OCI-LY7 (cell line): ENCODE data around the gene DELE1. TPM values are rescaled to one million over a fixed set of nuclear protein-coding genes. Genes with fewer than 3 reads are reported as not detected.

Source experiments
- BruUV-seq: library from RNA; stranded (reverse); fragments of 400-500 nt; replicated peaks from 2 replicates; lab custom pipeline; 2021; lab: Mats Ljungman, UMichigan
- CTCF ChIA-PET: fragments of 300-600 bp; sonication (Branson Sonifier 250); formaldehyde crosslinking; loops from one replicate; lab custom pipeline; 2022; ENCODE audit warnings: antibody characterized with exemption; ENCODE audit not compliant: unreplicated experiment; lab: Charles Lee
- POLR2A ChIA-PET: fragments of 300-600 bp; sonication (Branson Sonifier 250); formaldehyde crosslinking; loops from one replicate; lab custom pipeline; 2022; ENCODE audit warnings: antibody characterized with exemption; lab: Charles Lee
- DNase-seq: peaks from one replicate; pipeline ENCODE4 v3.0.0-alpha.2; 2015; ENCODE audit warnings: low spot score
- H2AFZ ChIP-seq: fragments of 200-600 bp; sonication (generic), shearing (Covaris generic); 2 replicates; pipeline ENCODE4 v1.6.1; 2014; ENCODE audit warnings: mild to moderate bottlenecking, antibody characterized with exemption, low read length, moderate library complexity
- H3K27ac ChIP-seq: fragments of 200-600 bp; sonication (generic); 2 replicates; pipeline ENCODE4 v1.5.1; 2014; ENCODE audit warnings: mixed run types, low read depth, mild to moderate bottlenecking, moderate library complexity, low read length, inconsistent platforms; ENCODE audit not compliant: poor library complexity, severe bottlenecking
- H3K36me3 ChIP-seq: fragments of 200-600 bp; sonication (generic); 2 replicates; pipeline ENCODE4 v1.6.1; 2014; ENCODE audit warnings: mild to moderate bottlenecking, antibody characterized with exemption, low read length, moderate library complexity, mixed read lengths; ENCODE audit not compliant: insufficient read depth
- H3K4me1 ChIP-seq: fragments of 200-600 bp; sonication (generic); 2 replicates; pipeline ENCODE4 v1.5.1; 2014; ENCODE audit warnings: mild to moderate bottlenecking, low read length; ENCODE audit not compliant: insufficient read depth, poor library complexity, severe bottlenecking
- H3K4me2 ChIP-seq: fragments of 200-600 bp; sonication (generic); 2 replicates; pipeline ENCODE4 v1.6.1; 2014; ENCODE audit warnings: mild to moderate bottlenecking, low read length
- H3K4me3 ChIP-seq: fragments of 200-600 bp; sonication (generic); 2 replicates; pipeline ENCODE4 v1.5.1; 2014; ENCODE audit warnings: mild to moderate bottlenecking, low read depth, low read length; ENCODE audit not compliant: poor library complexity, severe bottlenecking
- H3K79me2 ChIP-seq: fragments of 200-600 bp; sonication (generic); 2 replicates; pipeline ENCODE4 v1.6.1; 2016; ENCODE audit warnings: low read depth, mild to moderate bottlenecking, low read length, moderate library complexity, mixed read lengths; ENCODE audit not compliant: insufficient read depth
- H3K9me2 ChIP-seq: fragments of 200-600 bp; sonication (generic); 2 replicates; pipeline ENCODE4 v1.6.1; 2016; ENCODE audit warnings: mild to moderate bottlenecking, low read length, mixed read lengths; ENCODE audit not compliant: insufficient read depth
- H3K9me3 ChIP-seq: fragments of 200-600 bp; sonication (generic); 2 replicates; pipeline ENCODE4 v1.6.1; 2014; ENCODE audit warnings: mild to moderate bottlenecking, mixed run types, low read length, mixed read lengths
- H4K20me1 ChIP-seq: fragments of 200-600 bp; sonication (generic); 2 replicates; pipeline ENCODE4 v1.6.1; 2014; ENCODE audit warnings: mild to moderate bottlenecking, antibody characterized with exemption, low read length, moderate library complexity, mixed read lengths; ENCODE audit not compliant: insufficient read depth
- CTCF ChIP-seq: fragments of 200-600 bp; sonication (generic); conservative IDR thresholded peaks from 2 replicates; pipeline ENCODE4 v1.5.1; 2014; ENCODE audit warnings: mild to moderate bottlenecking, antibody characterized with exemption, low read length, moderate library complexity, mixed read lengths
- EZH2phosphoT487 ChIP-seq: fragments of 200-600 bp; sonication (generic); IDR thresholded peaks from 2 replicates; pipeline ENCODE4 v1.6.1; 2018; ENCODE audit warnings: low read depth, borderline replicate concordance, mild to moderate bottlenecking, mixed run types, antibody characterized with exemption, low read length, moderate library complexity, mixed read lengths
- intact Hi-C: fragments of 100-400 bp; cut with micrococcal nuclease; formaldehyde crosslinking; loops from one replicate; pipeline ENCODE4 v1.10.0; 2022; ENCODE audit not compliant: unreplicated experiment
- total RNA-seq, 2 experiments: library from RNA; depleted of rRNA in 1 of 2; stranded (reverse); fragments of >200 nt in 1 of 2; shearing (Covaris generic) in 1 of 2; gene quantifications; 2 replicates each; pipeline ENCODE4 v1.2.3, GENCODE V29; 2014 to 2022

Gene DELE1
- total RNA-seq, 2 experiments from 2014 or later = 78.5 to 81.2 TPM

DNA sequence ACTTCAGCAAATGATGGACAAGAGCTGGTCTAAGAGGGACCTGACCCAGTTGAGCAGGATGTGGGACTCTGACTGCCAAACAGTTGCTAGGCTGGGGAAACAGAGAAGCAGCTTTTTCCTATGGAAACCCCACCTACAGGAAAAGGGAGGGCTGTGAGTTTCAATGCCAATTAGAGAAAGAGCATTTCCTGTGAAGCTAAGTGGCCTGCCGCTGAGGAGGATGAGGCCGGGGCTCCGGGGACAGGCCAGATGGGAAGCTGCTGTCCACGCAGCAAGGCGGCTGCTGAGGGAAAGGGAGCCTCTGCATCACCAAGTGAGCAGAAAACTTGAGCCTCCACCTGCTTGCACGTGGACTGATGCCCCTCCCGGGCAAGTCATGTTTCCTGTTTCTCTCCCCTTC is 34.4 kb downstream of the DELE1 start, which contains the start of gene PCDH12:
TSS of gene PCDH12 (minus strand) at position 90 of the 400 bp plus-strand sequence. CDS start 351 bp downstream, outside the sequence.
- ChIA-PET POLR2A (interaction anchor here (1.1 kb wide), 1 partner anchor 42 kb away, joined by 4 read pairs; no protein-coding TSS in a partner anchor), CTCF (no interaction called here)
- no peak for TF ChIP-seq CTCF
- no peak for TF ChIP-seq EZH2phosphoT487
- peak within 1 kb of the TSS; percentile 16; the same call in 1 of the 2 replicates for H3K4me2 ChIP-seq
- H3K4me3 ChIP-seq = no peak within 1 kb of the TSS
- H2AFZ ChIP-seq = peak within 1 kb of the TSS; percentile 70; the same call in 1 of the 2 replicates
- H4K20me1 ChIP-seq = no peaks in the 10 kb centered on the region
- H3K27ac ChIP-seq = no peak within 1 kb of the TSS
- H3K9me2 ChIP-seq = no peaks in the 10 kb centered on the region
- H3K36me3 ChIP-seq = no peaks in the 10 kb centered on the region
- H3K79me2 ChIP-seq = no peaks in the 10 kb centered on the region
- no peaks in the 10 kb centered on the region for H3K9me3 ChIP-seq
- peak; percentile 24 for DNase-seq
- no TSS peak for BruUV-seq
- intact Hi-C loops = no loop called here
- H3K4me1 ChIP-seq = peaks cover 50% of the 10 kb centered on the region

- Histone ChIP-seq H3K4me2 (peak overlapping the region; percentile 16; the same call in 1 of the 2 replicates), H3K9me2 (no peaks in the 10 kb centered on the region), H3K4me1 (peaks cover 51% of the 10 kb centered on the region), H4K20me1 (no peaks in the 10 kb centered on the region), H3K36me3 (no peaks in the 10 kb centered on the region), H3K27ac (no peak overlapping the region), H3K9me3 (no peaks in the 10 kb centered on the region), H2AFZ (peak overlapping the region; percentile 70; the same call in 1 of the 2 replicates), H3K4me3 (no peak overlapping the region), H3K79me2 (no peaks in the 10 kb centered on the region)
- intact Hi-C loops = no loop called here
- ChIA-PET POLR2A (interaction anchor here (1.1 kb wide), 1 partner anchor 42 kb away, joined by 4 read pairs; no protein-coding TSS in a partner anchor), CTCF (interaction anchor here (1.1 kb wide), 1 partner anchor 35 kb away, joined by 3 read pairs; the partner anchor contains the start of gene DELE1)
- TF ChIP-seq EZH2phosphoT487 = no peak
- no peak for TF ChIP-seq CTCF
- BruUV-seq = no TSS peak
- DNase-seq = no peak
Observed at GRCh38 chr5:141958546-141959172, 35.0 kb downstream of the DELE1 start.
